ENCODE measurements around the gene SKA3.
"Not testable (repeated sequence)": the region's sequence is repeated elsewhere in the genome, so short reads cannot be mapped to it uniquely, and the experiment has no call there.

SKA3 gene

DNA sequence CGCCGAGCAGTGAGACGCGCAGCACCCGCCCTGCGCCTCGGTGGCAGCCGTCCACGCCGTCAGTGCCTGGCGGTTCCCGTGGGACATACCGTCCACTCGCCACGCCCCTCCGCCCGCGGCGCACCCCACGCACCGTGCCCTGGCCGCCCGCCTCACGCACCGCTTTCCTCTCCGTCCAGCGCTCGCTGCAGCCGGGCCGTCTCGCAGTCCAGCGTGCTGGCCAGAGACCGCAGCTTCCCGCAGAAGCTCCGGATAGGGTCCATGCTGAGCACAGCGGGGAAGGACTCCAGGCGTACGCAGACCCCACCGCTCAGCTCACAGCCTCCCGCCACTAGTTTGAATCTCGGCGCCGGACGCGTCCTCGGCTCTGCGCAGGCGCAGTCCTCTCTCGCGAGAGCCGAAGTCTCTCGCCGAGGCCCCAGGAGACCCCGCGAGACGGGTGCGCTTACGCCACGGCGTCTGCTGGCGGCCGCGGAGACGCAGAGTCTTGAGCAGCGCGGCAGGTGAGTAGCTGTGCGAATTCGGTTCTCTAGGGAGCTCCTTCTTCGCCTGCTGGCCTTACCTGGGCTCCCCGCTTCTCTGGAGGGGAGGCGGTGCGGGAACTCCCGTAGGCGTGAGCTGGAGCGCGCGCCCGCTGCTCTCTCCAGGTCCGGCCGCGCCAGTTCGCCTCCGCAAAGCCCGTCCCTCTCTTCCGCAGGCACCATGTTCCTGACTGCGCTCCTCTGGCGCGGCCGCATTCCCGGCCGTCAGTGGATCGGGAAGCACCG lies at the start of gene SKA3, which contains the start of gene MRPL57:
Gene SKA3, minus strand, starts transcription at position 338 of the 767 bp plus-strand sequence. Its CDS starts 75 bp downstream, at position 263.
Gene MRPL57, plus strand, starts transcription at position 444 of the 767 bp plus-strand sequence. Its CDS starts 259 bp downstream, at position 703.
- DNase-seq = peak; percentile 93 to 94

DNA sequence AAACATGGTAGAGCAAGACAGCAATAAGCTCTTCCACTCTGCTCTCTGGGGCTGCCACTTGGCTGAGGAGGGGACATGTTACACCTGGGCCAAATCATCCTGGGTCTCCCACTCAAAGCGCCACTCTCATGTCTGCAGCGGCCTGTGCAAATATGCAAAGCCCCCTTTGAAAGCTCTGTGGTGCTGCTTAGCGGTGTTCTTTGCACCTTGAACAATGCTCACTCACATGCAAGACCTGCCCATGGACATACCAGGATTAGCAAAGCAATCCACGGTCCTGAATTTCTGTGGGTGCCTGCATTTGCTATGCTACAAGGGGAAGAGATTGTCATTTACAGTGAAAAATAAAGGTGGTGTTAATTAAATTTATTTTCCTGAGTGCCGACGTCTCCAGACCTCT lies 48.7 kb upstream of the SKA3 start:
- DNase-seq = no peak

DNA sequence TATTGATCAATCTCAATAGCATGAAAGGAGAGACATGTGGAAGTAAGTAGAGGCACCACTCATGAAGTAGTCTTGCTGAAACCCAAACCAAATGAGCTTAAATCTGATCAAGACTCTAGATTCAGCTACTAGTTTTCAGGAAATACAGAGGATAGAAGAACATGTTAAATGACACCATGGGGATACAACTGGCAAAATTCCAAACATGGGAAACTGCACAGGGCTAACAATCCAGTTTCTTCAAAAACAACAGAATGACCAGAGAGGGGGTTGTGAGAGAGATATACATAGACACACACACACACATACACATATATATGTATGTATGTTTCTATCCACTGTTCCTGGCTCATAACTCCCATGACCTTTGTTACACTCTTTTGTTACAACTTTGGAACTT lies 44.9 kb upstream of the SKA3 start:
- DNase-seq = no peak

DNA sequence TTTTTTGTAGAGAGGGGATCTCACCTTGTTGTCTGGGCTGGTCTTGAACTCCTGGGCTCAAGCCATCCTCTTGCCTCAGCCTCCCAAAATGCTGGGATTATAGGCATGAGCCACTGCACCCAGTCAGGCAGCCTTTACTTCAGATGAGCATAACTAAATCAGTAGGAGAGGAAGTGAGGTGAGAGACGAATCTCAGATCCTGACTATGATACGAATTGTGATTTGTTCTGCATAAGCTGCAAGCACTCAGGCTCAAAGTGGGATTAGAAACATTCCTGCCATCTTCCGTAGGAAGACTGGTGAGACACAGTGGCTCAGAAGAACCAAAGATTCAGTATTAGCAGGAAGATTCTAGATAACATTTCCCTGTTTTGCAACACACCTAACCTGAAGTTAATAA lies 43.4 kb upstream of the SKA3 start:
- DNase-seq = not testable (repeated sequence)

DNA sequence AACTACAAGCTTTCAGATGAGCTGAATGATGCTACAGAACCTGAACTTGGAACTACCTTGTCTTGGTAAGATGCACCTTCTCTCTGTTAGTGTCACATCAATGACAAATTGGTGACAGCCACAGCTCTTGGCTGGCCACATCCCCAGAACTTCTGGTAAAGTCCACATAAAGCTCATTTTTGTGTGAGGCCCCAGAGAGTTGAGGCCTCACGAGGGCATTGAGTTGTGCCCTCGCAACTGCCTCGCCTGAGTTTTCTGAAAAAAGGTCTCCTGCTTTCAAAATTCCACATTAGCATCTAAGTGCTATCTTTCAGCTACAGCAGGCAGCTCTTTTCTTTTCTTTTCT lies 42.7 kb upstream of the SKA3 start:
- DNase-seq = no peak

DNA sequence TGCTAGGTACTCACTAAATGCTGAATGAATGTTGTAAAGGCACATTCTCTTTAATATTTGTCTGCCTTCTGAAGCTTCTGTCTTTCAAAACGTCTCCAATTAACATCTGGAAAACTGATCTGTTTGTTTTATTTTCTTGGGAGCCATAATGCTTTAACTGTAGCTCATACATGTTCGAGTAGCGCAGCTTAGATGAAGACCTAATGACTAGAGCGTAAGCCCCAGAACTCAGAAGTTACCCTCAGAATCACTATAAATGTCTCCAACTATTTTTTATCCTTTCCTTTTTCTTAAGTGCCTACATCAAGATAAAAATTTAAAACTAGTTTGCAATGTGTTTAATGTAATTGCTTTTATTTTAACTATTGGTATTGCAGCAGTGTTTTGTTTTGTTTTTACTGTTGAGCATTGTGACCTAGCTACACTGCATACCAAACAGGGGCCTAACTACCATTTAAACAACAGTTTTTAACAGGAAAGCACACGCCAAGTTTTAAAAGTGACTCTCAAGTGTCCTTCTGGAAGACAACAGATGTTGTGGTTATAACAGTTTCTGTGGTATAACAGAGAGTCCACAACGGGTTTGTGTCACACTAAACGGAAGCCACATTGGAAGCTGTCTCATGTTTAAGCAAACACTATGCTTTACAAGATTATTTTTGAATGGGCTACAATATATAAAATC lies 42.1 kb upstream of the SKA3 start:
- no peak for DNase-seq

DNA sequence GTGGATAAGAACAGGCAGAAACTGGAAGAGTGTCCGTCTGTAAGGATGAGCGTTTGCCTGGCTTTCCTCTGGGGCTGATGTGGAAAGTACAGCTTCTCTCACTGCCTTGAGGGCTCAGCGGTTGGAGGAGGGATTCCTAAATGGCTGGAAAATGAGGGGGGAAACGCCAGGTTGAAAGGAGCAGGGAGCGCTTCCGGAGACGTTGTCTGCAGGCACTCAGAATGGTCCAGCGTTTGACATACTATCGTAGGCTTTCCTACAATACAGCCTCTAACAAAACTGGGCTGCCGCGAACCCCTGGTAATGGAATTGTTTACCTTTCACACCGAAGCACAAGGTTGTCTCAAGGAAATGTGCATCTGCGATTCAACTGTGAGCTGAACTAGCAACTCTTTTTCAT lies 40.0 kb upstream of the SKA3 start:
- no peak for DNase-seq

DNA sequence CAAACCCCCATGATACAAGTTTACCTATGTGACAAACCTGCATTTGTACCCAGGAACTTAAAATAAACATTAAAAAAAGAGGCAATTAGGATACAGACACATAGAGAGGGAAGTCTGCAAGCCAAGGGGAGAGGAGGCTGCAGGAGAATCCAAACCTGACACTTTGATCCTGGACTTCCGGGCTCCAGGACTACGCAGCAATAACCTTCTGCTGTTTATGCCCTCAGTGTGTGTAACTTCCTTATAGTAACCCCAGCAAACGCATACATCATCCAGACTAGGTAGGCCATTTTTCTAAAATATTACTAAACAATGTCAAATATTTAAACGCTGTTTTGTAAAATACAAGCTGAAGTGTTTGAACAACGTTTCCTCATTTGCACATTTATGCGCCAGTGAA lies 39.1 kb upstream of the SKA3 start:
- DNase-seq = not testable (repeated sequence)

DNA sequence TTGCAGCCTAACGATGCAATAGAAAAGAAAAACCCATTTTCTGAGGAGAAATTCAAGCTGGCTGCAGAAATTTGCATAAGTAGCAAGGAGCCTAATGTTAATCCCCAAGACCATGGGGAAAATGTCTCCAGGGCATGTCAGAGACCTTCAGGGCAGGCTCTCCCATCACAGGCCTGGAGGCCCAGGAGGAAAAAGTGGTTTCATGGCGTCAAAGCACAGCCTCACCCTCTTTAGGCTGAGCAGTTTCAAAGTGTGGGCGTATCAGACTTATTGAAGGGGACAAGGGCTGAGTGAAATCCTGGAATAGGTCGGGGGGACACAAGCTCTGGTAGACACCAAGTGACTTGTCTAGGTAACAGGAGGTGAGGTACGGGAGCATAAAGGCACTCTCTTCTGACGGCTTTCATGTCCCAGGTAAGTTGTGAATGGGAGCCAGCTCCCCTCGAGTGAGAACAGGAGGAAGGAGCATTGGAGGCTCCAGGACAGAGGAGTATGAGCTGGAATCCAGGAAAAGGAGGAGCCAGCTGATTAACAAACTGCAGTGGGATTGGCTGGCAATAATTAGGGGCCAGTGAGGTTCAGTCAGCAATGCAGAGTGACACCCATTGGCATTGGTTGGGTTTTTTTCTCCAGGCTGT lies 35.9 kb upstream of the SKA3 start:
- no peak for DNase-seq

DNA sequence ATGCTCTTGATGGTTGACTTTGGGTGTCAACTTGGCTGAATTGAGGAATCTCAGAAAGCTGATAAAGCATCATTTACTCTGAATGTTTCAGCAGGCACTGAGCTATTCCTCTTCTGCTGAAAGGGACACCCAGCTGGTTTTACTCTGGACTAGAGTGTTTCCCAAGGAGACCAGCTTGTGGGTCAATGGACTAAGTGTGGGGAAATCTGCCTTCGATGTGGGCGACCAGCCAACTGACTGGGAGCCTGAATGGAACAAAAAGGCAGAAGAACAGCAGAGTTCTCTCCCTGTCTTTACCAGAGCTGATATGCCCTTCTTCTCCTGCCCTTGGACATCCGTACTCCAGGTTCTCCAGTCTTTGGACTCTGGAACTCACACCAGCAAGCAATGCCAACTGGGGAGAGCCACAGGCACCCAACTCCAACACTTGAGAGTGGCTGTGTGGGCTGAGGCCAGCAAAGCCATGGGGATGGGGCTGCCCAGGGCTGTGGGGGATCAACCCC lies 32.4 kb upstream of the SKA3 start:
- no peak for DNase-seq

DNA sequence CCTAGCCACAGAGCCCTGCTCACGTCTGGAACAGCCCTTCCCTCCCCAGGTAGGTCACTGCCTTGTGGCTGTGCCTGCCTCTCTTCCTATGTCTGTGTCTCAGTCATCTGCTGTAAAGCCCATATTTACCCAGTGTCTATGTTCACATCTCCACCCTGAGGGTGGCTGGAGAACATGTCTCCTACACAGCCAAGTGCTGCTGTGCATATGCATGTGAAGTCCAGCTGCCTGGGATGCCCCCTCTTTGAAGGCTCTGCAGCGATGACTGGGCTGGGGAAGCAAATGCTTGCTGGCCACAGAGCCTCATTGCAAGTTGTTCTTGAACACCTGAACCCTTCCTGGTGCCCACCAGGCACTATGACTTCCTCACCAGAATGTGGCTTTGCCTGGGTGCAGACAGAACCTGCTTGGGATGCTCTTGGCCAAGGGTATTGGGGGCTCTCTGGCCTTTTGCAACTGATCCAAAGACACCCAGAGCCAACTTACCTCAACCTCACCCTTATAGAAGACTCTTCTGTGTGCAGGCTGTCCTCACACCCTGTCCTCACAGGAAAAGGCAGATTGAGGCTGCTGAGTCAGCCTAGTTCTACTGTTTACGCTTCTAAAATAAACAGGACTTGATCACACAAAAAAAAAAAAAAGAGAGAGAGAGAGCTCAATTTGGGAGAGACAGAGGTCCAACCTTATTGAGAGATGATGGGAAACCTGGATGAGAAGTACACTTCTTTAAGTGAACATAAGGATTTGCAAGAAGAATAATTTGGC lies 26.6 kb upstream of the SKA3 start:
- no peak for DNase-seq

DNA sequence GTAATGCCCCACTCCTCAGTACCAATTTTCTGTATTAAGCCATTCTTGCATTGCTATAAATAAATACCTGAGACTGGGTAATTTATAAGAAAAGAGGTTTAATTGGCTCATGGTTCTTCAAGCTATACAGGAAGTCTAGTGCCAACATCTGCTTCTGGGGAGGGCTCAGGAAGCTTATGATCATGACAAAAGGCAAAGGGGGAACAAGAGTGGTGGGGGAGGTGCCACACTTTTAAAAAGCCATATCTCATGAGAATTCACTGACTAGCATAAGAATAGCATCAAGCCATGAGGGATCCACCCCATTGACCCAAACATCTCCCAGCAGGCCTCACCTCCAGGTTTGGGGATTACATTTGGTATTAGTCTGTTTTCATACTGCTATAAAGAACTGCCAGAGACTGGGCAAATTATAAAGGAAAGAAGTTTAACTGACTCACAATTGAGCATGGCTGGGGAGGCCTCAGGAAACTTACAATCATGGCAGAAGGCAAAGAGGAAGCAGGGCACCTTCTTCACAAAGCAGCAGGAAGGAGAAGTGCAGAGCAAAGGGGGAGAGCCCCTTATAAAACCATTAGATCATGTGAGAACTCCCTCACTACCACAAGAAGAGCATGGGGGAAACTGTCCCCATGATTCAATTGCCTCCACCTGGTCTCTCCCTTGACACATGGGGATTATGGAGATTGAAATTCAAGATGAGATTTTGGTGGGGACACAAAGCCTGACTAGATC lies 25.3 kb upstream of the SKA3 start:
- DNase-seq = not testable (repeated sequence)

DNA sequence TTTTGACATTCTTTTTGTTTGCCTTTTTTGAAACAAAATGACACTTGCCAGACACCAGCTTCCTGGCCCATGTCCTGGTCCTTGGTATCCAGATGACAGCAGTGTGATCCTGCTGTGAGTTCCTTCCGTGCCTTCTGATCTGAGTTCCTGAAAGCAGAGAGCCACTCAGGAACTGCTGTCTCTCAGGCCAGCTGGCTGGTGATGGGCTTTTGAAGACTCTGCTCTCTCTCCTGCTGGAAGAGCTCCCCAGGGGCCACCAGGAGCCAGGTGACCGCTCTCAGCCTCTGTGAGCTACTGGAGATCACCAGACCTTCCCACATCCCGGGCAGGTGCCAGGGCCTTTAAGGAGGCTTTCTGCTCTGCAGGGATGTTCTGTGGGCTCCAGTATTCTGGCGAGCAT lies 22.0 kb upstream of the SKA3 start:
- not testable (repeated sequence) for DNase-seq

DNA sequence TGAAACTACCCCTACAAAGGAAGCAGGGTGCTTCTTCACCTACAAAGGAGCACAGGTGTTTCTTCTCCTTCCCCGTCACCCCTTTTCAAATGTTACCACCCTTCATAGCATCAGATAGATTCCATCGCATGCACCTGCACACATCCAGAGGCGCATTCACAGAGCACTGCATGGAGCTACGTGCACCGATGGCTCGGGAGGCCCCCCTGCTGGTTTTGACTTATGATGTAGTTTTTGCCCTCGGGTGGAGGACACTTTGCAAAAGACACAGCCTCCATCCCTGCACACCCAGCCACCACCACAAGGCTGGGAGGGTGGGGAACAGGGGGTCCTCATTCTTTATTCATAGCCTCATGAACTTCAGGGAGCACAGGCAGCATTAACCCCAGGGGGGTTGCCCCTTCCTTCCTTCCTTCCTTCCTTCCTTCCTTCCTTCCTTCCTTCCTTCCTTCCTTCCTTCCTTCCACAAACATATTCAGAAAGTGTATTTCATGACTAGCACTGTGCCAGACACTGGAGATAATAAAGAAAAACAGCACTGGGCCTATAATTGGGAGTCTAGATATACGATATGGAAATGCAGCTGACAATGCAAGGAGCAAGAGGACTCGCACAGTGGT lies 21.4 kb upstream of the SKA3 start:
- DNase-seq = not testable (repeated sequence)

DNA sequence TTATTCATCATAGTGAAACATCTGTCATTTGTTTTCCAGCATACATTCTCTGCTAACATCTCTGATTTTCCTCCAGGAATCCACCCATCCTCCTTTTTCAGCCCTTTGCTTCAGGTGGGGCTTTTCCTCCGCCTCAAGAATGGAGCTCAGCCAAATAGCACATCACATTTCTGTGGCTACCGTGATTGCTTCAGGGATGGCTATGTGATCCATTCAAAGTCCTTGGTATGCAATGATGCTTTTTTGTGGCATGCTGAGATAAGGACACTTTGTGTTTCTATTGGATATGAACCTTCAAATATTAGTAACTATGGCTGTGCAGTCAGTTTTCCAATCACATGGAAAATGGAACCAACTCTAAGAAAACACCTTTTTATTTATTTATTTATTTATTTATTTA lies 18.4 kb upstream of the SKA3 start:
- not testable (repeated sequence) for DNase-seq

DNA sequence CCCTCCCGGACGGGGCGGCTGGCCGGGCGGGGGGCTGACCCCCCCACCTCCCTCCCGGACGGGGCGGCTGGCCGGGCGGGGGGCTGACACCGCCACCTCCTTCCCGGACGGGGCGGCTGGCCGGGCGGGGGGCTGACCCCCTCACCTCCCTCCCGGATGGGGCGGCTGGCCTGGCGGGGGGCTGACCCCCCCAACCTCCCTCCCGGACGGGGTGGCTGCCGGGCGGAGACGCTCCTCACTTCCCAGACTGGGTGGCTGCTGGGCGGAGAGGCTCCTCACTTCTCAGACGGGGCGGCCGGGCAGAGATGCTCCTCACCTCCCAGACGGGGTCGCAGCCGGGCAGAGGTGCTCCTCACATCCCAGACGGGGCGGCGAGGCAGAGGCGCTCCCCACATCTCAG lies 10.1 kb upstream of the SKA3 start:
- not testable (repeated sequence) for DNase-seq

DNA sequence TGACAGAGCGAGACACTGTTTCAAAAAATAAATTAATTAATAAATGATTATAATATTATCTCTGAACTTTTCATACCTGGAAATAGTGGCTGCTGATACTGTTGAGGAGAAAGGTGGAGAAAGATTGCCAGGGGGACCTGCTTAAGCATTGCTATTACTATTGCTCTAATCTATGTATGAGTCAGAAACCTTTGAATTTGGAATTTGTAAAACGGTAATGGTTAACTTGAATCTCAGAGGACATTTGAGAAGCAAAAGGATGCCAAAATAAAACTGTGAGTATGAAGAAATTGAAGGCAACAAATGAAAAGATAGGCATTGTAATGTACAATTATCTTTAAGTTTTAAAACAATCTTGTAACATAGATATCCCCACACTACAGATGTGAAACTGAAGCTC lies 5.3 kb upstream of the SKA3 start:
- DNase-seq = no peak

DNA sequence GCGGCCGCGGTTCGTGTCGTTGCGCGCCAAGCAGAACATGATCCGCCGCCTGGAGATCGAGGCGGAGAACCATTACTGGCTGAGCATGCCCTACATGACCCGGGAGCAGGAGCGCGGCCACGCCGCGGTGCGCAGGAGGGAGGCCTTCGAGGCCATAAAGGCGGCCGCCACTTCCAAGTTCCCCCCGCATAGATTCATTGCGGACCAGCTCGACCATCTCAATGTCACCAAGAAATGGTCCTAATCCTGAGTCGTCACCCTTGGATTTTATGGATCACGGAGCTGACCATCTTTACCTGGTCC lies 581 bp upstream of the SKA3 start:
- DNase-seq = no peak

DNA sequence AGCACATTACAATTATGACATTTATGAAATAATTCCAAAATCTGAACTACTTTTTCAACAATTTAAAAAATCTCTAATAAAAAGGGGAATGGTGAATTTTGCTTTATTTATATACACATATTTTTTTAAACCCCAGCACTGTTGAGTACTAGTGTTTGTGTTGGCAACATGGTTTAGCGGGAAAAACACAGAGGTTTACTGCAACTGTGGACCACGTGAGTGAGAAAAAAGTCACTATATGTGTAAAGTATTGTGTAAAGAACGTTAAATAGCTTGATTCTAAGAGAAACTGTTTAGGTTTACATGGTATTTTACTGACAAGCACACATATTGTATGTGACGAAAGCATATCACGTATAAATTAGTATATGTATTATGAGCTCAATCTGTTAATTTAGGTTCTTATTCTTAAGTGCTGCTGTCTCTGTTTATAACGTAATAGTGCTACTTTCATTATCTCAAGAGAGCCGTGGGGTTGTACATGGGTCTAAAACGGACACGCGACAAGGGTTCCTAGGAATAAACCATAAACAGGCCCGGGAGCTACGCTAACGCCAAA lies 617 bp downstream of the SKA3 start:
- DNase-seq = no peak

DNA sequence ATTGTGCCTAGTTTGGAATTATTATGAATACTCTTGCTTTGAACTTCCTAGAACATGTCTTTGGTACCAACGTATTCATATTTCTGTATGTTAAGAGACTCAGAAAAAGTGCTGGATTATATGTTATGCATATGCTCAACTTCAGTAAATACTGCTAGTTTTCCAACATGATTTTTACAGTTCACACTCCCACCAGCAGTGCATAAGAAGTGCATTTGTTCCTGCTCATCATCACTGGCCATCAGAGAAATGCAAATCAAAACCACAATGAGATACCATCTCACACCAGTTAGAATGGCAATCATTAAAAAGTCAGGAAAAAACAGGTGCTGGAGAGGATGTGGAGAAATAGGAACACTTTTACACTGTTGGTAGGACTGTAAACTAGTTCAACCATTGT lies 2.6 kb downstream of the SKA3 start:
- not testable (repeated sequence) for DNase-seq

DNA sequence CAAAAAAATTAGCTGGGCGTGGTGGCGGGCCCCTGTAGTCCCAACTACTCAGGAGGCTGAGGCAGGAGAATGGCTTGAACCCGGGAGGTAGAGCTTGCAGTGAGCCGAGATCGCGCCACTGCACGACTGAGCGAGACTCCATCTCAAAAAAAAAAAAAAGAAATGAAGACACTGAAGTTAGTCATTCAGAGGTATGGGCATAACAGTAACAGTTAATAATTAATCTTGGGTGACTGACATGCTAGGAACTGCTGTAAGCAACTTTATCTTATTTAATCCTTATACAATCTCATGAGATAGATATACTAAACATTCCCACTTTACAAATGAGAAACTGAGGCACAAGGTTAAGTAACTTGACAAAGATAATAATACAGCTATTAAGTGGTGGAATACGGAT lies 4.9 kb downstream of the SKA3 start:
- DNase-seq = no peak

DNA sequence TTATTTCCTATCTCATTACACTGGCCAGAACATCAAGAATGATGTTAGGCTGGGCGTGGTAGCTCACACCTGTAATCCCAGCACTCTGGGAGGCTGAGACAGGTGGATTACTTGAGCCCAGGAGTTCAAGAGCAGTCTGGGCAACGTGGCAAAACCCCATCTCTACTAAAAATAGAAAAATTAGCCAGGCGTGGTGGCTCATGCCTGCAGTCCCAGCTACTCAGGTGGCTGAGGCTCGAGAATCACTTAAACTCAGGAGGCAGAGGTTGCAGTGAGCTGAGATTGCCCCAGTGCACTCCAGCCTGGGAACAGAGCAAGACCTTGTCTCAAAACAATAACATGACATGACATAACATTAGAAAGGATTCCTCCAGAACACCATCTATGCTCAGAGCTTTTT lies 10.7 kb downstream of the SKA3 start:
- DNase-seq = not testable (repeated sequence)

Measured in stimulated activated CD4-positive, alpha-beta T cell treated with anti-CD3 and anti-CD28 coated beads, Interleukin-2, amount 100 ng/mL, for 24 hours (primary cell).